C4-2B (cell line): Measurements from ENCODE around the gene TTLL7.
A peak's percentile ranks its signal among the peaks of the same experiment; 100 is the strongest.

Experiments used
- H3K27ac ChIP-seq: fragments of 450-650 bp; 2 replicates; pipeline ENCODE4 v1.5.1; 2017
- ZFX ChIP-seq: fragments of 450-650 bp; IDR thresholded peaks from 2 replicates; pipeline ENCODE4 v1.6.1; 2017
- TF ChIP-seq, protein P1 (sequence below): fragments of 450-650 bp; conservative IDR thresholded peaks from 2 replicates; pipeline ENCODE4 v1.5.1; 2017; ENCODE audit warnings: mild to moderate bottlenecking

TTLL7 gene

DNA sequence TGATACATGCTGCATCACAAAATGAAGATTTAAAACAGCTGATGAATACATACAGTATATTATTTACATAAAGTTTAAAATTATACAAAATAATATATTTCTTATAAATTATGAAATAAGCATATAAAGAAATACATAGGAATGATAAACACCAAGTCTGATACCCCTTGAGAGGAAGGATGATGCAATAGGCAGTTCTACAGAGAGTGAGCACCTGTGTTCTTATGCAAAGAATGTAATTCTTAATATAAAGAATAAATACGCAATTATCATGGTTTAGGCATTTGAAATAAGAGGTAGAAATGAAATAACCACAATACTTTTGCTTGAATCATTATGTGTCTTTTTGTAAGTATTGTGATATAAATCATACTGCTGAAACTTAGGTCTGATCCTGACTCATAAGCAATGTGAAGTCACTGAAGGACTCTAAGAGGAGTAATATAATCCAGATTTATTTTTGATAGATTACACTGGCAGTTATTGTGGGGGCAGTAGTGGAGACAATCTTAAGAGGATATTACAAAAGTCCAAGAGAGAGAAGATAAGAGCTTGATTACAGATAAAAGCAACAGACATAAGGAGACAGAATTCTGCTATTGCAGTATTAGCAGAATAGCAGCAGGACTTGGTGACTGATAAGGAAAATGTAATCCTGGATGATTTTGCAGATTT lies 39.0 kb downstream of the TTLL7 start:
- H3K27ac ChIP-seq: no peak overlapping the region

DNA sequence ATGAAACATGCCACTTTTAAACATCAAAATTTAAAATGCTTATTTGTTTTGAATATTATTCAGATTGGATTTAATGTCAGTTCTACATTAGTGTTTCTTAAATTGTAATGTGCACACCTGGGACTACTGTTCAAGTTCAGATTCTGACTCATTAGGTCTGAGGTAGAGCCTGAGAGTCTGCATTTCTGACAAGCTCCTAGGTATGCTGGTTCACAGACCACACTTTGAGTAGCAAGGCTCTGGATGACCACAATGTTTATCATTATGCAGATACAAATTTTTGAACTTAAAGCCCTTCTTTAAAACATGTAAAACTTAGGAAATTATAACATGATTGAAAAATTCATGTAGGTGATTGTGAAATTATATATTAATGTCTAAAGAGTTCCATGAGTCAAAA lies 40.2 kb downstream of the TTLL7 start:
- H3K27ac ChIP-seq: no peak overlapping the region
- TF ChIP-seq, protein P1, sequence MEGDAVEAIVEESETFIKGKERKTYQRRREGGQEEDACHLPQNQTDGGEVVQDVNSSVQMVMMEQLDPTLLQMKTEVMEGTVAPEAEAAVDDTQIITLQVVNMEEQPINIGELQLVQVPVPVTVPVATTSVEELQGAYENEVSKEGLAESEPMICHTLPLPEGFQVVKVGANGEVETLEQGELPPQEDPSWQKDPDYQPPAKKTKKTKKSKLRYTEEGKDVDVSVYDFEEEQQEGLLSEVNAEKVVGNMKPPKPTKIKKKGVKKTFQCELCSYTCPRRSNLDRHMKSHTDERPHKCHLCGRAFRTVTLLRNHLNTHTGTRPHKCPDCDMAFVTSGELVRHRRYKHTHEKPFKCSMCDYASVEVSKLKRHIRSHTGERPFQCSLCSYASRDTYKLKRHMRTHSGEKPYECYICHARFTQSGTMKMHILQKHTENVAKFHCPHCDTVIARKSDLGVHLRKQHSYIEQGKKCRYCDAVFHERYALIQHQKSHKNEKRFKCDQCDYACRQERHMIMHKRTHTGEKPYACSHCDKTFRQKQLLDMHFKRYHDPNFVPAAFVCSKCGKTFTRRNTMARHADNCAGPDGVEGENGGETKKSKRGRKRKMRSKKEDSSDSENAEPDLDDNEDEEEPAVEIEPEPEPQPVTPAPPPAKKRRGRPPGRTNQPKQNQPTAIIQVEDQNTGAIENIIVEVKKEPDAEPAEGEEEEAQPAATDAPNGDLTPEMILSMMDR: no peak
- TF ChIP-seq ZFX: no peak

More for the DNA sequence above, 39.0 kb downstream of the TTLL7 start:
- TF ChIP-seq, protein P1: no peak
- TF ChIP-seq ZFX: no peak

DNA sequence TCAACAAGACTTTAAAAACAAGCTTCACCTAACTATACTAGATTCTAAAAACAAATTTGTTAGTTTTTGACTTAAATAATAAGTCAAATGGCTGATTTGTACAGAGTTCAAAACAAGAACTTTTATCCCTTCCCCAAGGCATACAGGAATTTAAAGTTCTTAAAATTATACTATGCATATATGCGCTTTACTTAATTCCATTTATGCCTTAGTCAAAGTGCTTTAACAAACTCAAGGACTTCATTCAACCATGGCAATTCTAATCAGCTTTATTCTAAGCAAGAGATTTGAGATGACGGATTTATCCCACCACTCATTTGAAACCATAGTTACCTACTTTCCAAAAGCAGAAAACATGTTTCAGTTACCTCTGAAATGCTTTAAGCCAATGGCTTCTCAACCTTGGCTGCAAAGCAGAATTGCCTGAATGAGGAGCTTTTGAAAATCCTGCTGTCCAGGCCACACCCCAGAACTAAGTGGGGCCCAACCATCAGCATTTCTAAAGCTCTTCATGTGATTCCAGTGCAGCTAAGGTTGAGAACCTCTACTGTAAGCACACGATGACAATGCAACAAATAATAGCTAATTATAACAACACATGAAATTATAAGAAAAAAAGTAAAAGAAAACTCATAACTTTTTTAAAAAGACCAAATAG lies 44.6 kb downstream of the TTLL7 start:
- no peak overlapping the region for H3K27ac ChIP-seq
- no peak for TF ChIP-seq ZFX
- TF ChIP-seq, protein P1: no peak

DNA sequence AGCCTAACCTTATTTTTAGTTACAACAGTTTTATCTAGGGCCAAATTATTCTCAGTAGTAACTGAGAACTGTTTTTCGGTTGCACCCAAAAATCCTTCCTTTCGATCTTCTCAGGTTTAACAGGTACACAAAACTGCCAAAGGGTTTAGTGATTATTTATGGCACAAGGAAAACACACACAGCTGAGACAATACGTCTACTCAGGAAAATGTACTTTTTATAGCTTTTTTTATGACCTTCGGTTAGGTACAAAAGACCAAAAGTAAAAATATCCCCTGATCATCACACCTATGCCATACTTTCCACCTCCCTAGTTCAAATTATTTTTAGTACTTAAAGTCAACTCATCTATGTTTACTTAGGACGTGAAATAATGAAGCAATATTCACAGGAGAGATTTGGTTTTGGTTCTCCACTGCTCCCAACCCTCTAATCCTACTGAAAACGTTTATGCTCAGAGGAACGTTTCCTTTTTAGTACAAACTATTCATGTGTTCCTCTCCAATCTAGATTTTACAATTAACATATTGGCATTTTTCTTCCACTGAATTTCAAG lies 48.7 kb downstream of the TTLL7 start:
- no peak for TF ChIP-seq ZFX
- TF ChIP-seq, protein P1: no peak
- no peak overlapping the region for H3K27ac ChIP-seq

DNA sequence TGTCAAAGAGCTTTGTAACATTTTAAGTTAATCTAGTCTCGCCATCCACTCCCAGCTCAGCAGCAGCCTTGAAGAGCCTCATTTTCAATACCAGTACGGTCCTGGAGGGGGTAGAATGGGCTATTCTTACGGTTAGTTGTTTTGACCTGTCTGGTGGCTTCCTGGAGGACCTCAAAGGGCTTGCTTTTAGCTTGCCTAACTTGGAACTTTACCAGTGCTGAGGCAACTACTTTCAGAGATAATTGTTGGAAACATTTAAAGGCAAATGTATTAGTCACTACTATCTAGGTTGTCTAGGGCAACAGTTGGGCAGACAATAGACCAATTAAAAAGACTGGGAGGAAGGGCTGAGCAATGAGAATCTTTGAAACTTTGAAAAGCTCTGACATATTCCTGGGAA lies 56.0 kb downstream of the TTLL7 start:
- no peak for TF ChIP-seq ZFX
- TF ChIP-seq, protein P1: 0 out of 2 replicates have a peak, but pooled peaks have one; percentile 6
- no peak overlapping the region for H3K27ac ChIP-seq

DNA sequence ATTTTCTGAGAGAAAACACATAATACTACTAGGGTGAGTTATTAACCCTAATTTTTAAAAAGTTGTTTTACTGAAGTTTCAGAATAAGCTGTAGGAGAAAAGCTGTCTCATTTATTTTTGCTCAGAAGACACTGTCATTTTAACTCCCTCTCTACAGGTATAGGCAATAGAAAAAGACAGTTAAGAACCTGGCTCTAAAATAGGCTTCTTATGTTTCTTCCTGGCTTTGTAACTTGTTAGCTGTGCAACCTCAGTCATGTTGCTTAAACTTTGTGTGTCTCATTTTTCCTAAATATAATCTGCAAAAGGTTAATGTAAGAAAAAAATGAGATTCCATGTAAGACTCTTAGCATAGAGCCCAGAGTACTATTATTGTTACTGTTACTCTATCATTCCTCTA lies 64.4 kb downstream of the TTLL7 start:
- no peak for TF ChIP-seq ZFX
- TF ChIP-seq, protein P1: no peak
- H3K27ac ChIP-seq: no peak overlapping the region

DNA sequence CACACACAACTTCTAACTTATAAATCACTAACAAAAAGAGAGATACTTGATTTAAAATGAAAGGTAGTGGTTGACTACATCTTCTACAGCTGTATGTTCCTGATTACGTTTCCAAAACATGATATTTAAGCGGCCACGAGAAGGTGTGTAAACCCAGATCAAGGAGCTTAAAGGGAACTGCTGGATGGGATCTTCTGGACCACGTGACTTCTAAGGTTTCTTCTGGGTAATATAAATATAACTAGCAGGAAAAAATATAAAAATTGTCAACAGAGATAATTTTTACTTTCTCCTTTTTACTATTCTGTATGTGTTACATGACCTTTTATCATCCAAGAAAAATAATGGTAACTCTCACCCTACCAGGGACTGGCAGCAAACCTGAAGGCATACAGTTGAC lies 66.2 kb downstream of the TTLL7 start:
- TF ChIP-seq, protein P1: no peak
- no peak for TF ChIP-seq ZFX
- no peak overlapping the region for H3K27ac ChIP-seq
